ENCODE measurements around the gene ENTR1.
A peak's percentile ranks its signal among the peaks of the same experiment; 100 is the strongest.

Gene ENTR1

GRCh38 chr9:136372561-136373299, 37.7 kb downstream of the ENTR1 start:
- DNase-seq = peak; percentile 6

- DNase-seq = no peak
Measured at GRCh38 chr9:136372006-136372405, 38.4 kb downstream of the ENTR1 start.

GRCh38 chr9:136371533-136371880, 38.9 kb downstream of the ENTR1 start:
- DNase-seq = no peak

GRCh38 chr9:136370687-136371532, 39.5 kb downstream of the ENTR1 start:
- no peak for DNase-seq

- DNase-seq = no peak
Measured at GRCh38 chr9:136370037-136370436, 40.4 kb downstream of the ENTR1 start.

GRCh38 chr9:136368190-136368589, 42.2 kb downstream of the ENTR1 start:
- no peak for DNase-seq

GRCh38 chr9:136367296-136368145, 42.9 kb downstream of the ENTR1 start:
- DNase-seq = no peak

- no peak for DNase-seq
Measured at GRCh38 chr9:136366826-136367225, 43.6 kb downstream of the ENTR1 start.

GRCh38 chr9:136365775-136366222, 44.6 kb downstream of the ENTR1 start:
- DNase-seq = no peak

- DNase-seq = no peak
Measured at GRCh38 chr9:136364942-136365774, 45.3 kb downstream of the ENTR1 start.

GRCh38 chr9:136363949-136364748, 46.3 kb downstream of the ENTR1 start:
- peak; percentile 29 for DNase-seq

GRCh38 chr9:136363106-136363948, 47.1 kb downstream of the ENTR1 start, which contains the start of gene DNLZ:
TSS of gene DNLZ (minus strand) at chr9:136363744. CDS start at chr9:136363714, 30 bp downstream.
- DNase-seq = peak; percentile 78

- no peak for DNase-seq
Measured at GRCh38 chr9:136362450-136362784, 48.0 kb downstream of the ENTR1 start.

- no peak for DNase-seq
Measured at GRCh38 chr9:136361754-136362449, 48.5 kb downstream of the ENTR1 start.

GRCh38 chr9:136361047-136361753, 49.2 kb downstream of the ENTR1 start:
- DNase-seq = no peak

- DNase-seq = no peak
Measured at GRCh38 chr9:136359774-136360718, 50.4 kb downstream of the ENTR1 start.

GRCh38 chr9:136358888-136359287, 51.5 kb downstream of the ENTR1 start:
- no peak for DNase-seq

- no peak for DNase-seq
Measured at GRCh38 chr9:136358016-136358415, 52.4 kb downstream of the ENTR1 start.

Data from DMS79 (cell line).